K562 (cell line): Measurements from ENCODE around the gene MCAM. TPM values are rescaled to one million over a fixed set of nuclear protein-coding genes. Genes with fewer than 3 reads are reported as not detected.

Experiments used
- CBFA2T3 ChIP-seq: fragments of 450-650 bp; IDR thresholded peaks from 2 replicates; pipeline ENCODE4 v1.6.1; 2017
- L3MBTL2 ChIP-seq: fragments of 450-650 bp; IDR thresholded peaks from 2 replicates; pipeline ENCODE4 v1.6.1; 2016; ENCODE audit warnings: mild to moderate bottlenecking, moderate library complexity
- MYC ChIP-seq, 2 experiments: fragments of 250-450 bp in 1 of 2; sonication (Bioruptor Pico) in 1 of 2; IDR thresholded peaks; 2 replicates each; pipeline versions ENCODE4 v1.5.1 to v1.6.1; 2012 to 2021; ENCODE audit warnings: low read depth in 2 of 2, borderline replicate concordance in 1 of 2, improper control_type of control experiment in 1 of 2, low read length in 1 of 2, mild to moderate bottlenecking in 1 of 2, moderate library complexity in 1 of 2
- NCOR1 ChIP-seq: fragments of 450-650 bp; IDR thresholded peaks from 2 replicates; pipeline ENCODE4 v1.6.1; 2016; ENCODE audit warnings: mild to moderate bottlenecking, moderate library complexity
- SMARCE1 ChIP-seq: fragments of 450-650 bp; IDR thresholded peaks from 2 replicates; pipeline ENCODE4 v1.7.1; 2016; ENCODE audit warnings: mild to moderate bottlenecking
- SPI1 ChIP-seq: IDR thresholded peaks from 2 replicates; pipeline ENCODE4 v1.6.1; 2011; ENCODE audit warnings: low read depth, low read length, control low read depth, borderline replicate concordance
- TAF9B ChIP-seq: fragments of 450-650 bp; IDR thresholded peaks from 2 replicates; pipeline ENCODE4 v1.6.1; 2018; ENCODE audit warnings: mild to moderate bottlenecking; ENCODE audit not compliant: partially characterized antibody
- TBP ChIP-seq: optimal IDR thresholded peaks from 2 replicates; pipeline ENCODE3; 2011; ENCODE audit warnings: low read depth, low read length, improper control_type of control experiment
- TCF7L2 ChIP-seq: fragments of 150-350 bp; IDR thresholded peaks from 2 replicates; pipeline ENCODE4 v1.6.1; 2016; ENCODE audit warnings: low read depth, mild to moderate bottlenecking, low read length, moderate library complexity
- ZBED1 ChIP-seq: IDR thresholded peaks from 2 replicates; pipeline ENCODE4 v1.6.1; 2014
- ZSCAN32 ChIP-seq: fragments of 450-650 bp; formaldehyde crosslinking; IDR thresholded peaks from 2 replicates; pipeline ENCODE4 v1.4.0; 2020; ENCODE audit warnings: mild to moderate bottlenecking, moderate library complexity
- polyA plus RNA-seq, 8 experiments: library from polyadenylated mRNA; depleted of rRNA in 4 of 8; stranded (reverse) in 5 of 8; unstranded in 3 of 8; fragments of >200 nt; fragmentation: Nextera tagmentation in 2 of 8; fragmentation: Illumina TruSeq in 1 of 8; extraction: Ambion mirVana in 2 of 8; extraction: Trizol in 1 of 8; gene quantifications; 2 replicates each; pipeline versions ENCODE4 v1.2.1 to v1.2.3, GENCODE V29; 2011 to 2014; ENCODE audit warnings: inconsistent platforms in 1 of 8, missing spikeins in 1 of 8
- total RNA-seq, 7 experiments: library from RNA; depleted of rRNA in 6 of 7; stranded (reverse); fragments of >200 nt in 6 of 7; fragmentation: Illumina TruSeq in 2 of 7; extraction: Trizol in 2 of 7; gene quantifications; 2 replicates each; pipeline versions ENCODE4 v1.2.1 to v1.2.3, GENCODE V29; 2011 to 2021; ENCODE audit warnings: low replicate concordance in 1 of 7
- TF ChIP-seq, protein P1 (sequence below), 2 experiments: fragments of 450-650 bp in 1 of 2; sonication (generic) in 1 of 2; formaldehyde crosslinking in 1 of 2; IDR thresholded peaks; 2 replicates each; pipeline versions ENCODE4 v1.7.1 to v1.9.0; 2016 to 2022; ENCODE audit warnings: inconsistent platforms in 1 of 2, mild to moderate bottlenecking in 1 of 2, missing genetic modification reagents in 1 of 2
- TF ChIP-seq, protein P2 (sequence below): IDR thresholded peaks from 3 replicates; pipeline ENCODE4 v1.6.1; 2011; ENCODE audit warnings: borderline replicate concordance, mild to moderate bottlenecking; ENCODE audit not compliant: insufficient read length, insufficient read depth
- TF ChIP-seq, protein P3 (sequence below), 2 experiments: fragments of 250-450 bp in 1 of 2; fragments of 450-650 bp in 1 of 2; sonication (Bioruptor Pico) in 1 of 2; IDR thresholded peaks; 2 replicates each; pipeline versions ENCODE4 v1.6.1 to v1.8.0; 2016 to 2021; ENCODE audit warnings: mild to moderate bottlenecking in 2 of 2, moderate library complexity in 2 of 2, missing compliant biosample characterization in 1 of 2, missing genetic modification characterization in 1 of 2

MCAM gene
- total and polyA plus RNA-seq, 9 of the 15 experiments (the other 6 are each of a cell fraction or from before 2014, with no cell fraction given), result 14.7 to 118 (median 53.6) TPM

DNA sequence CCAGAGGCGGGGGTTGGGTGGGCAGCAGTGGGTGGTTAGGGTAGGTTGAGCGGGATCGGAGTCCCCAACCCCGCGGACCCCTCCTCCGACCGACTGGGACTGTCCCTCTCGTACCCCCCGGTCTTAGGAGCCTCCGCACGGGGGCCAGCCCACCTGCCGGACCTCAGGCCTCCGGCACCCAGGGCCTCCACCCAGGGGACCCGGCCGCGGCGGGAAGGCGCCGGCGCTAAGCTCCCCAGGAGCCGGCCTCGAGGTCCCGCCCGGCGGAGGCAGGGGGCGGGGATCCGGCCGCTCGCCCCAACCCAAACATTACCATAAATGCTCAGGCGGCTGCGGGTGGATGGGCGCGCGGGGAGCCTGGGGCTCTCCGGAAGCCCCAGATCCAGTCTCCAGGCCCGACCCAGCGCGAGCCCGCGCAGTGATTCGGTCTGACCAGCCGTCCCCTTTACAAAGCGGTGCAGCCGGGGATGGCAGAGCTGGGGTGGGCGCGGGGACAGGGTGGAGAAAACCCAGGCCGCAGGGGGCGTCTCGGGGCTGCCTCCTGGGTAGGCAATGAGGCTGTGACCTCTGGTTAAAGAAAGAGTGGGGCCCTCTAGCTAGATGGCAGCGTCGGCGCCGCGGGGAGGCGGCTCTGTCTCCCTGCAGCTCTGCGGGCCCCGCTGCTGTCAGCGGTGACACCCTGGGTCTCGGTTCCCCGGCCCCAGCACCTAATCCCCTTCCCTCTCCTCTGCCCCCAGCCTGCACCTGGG lies 4.0 kb upstream of the MCAM start (continued):
- TF ChIP-seq, protein P1, sequence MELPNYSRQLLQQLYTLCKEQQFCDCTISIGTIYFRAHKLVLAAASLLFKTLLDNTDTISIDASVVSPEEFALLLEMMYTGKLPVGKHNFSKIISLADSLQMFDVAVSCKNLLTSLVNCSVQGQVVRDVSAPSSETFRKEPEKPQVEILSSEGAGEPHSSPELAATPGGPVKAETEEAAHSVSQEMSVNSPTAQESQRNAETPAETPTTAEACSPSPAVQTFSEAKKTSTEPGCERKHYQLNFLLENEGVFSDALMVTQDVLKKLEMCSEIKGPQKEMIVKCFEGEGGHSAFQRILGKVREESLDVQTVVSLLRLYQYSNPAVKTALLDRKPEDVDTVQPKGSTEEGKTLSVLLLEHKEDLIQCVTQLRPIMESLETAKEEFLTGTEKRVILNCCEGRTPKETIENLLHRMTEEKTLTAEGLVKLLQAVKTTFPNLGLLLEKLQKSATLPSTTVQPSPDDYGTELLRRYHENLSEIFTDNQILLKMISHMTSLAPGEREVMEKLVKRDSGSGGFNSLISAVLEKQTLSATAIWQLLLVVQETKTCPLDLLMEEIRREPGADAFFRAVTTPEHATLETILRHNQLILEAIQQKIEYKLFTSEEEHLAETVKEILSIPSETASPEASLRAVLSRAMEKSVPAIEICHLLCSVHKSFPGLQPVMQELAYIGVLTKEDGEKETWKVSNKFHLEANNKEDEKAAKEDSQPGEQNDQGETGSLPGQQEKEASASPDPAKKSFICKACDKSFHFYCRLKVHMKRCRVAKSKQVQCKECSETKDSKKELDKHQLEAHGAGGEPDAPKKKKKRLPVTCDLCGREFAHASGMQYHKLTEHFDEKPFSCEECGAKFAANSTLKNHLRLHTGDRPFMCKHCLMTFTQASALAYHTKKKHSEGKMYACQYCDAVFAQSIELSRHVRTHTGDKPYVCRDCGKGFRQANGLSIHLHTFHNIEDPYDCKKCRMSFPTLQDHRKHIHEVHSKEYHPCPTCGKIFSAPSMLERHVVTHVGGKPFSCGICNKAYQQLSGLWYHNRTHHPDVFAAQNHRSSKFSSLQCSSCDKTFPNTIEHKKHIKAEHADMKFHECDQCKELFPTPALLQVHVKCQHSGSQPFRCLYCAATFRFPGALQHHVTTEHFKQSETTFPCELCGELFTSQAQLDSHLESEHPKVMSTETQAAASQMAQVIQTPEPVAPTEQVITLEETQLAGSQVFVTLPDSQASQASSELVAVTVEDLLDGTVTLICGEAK (IDR thresholded peaks at IDR 0.05), result 0 out of 2 replicates have a peak, but pooled peaks have one; percentile 11
- TF ChIP-seq, protein P1 (CRISPR knock-in tag; IDR thresholded peaks at IDR 0.05), result no peak
- TF ChIP-seq ZSCAN32 (CRISPR knock-in tag) (no peak), TAF9B (peak; percentile 55), SPI1 (no peak), CBFA2T3 (no peak), NCOR1 (peak; percentile 49; the same call in 1 of the 2 replicates), L3MBTL2 (peak; percentile 72), ZBED1 (peak; percentile 15; the same call in 1 of the 2 replicates), TBP (peak; percentile 46), TCF7L2 (no peak), MYC (IDR thresholded peaks at IDR 0.05; ENCODE audit: low read depth, low read length) (peak; percentile 33), MYC (CRISPR knock-in tag; IDR thresholded peaks at IDR 0.05; ENCODE audit: borderline replicate concordance, low read depth) (no peak), SMARCE1 (no peak)
- TF ChIP-seq, protein P2, sequence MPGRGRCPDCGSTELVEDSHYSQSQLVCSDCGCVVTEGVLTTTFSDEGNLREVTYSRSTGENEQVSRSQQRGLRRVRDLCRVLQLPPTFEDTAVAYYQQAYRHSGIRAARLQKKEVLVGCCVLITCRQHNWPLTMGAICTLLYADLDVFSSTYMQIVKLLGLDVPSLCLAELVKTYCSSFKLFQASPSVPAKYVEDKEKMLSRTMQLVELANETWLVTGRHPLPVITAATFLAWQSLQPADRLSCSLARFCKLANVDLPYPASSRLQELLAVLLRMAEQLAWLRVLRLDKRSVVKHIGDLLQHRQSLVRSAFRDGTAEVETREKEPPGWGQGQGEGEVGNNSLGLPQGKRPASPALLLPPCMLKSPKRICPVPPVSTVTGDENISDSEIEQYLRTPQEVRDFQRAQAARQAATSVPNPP, result no peak
- TF ChIP-seq, protein P3, sequence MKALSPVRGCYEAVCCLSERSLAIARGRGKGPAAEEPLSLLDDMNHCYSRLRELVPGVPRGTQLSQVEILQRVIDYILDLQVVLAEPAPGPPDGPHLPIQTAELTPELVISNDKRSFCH (CRISPR knock-in tag; IDR thresholded peaks at IDR 0.05), result no peak
- TF ChIP-seq, protein P3 (tag; IDR thresholded peaks at IDR 0.05), result peak; percentile 21; the same call in 1 of the 2 replicates
